ENCODE measurements around the gene GBA2.

GRCh38 chr9:35737143-35737542, 11.9 kb downstream of the GBA2 start:
- TF ChIP-seq POLR2AphosphoS5 (IDR thresholded peaks at IDR 0.05; ENCODE audit: low read depth) (no peak), REST (IDR thresholded peaks at IDR 0.05; ENCODE audit: unreplicated experiment) (no peak)

Measured in GM23338 (cell line).